Adrenal gland (tissue), 12 donors: Measurements from ENCODE around the gene ARHGAP23. TPM values are rescaled to one million over a fixed set of nuclear protein-coding genes. Genes with fewer than 3 reads are reported as not detected.

ENCODE experiments used
- DNase-seq, 7 donors: peaks; one replicate each; pipeline ENCODE4 v3.0.0-alpha.2; 2019 to 2020
- H3K27ac ChIP-seq, 5 donors: fragments of 200-600 bp; sonication (generic) in 4 of 5; 1 replicate in 3 of 5; 2 replicates in 2 of 5; pipeline versions ENCODE4 v1.5.1 to v1.8.0; 2016 to 2020; ENCODE audit warnings: mild to moderate bottlenecking in 1 of 5
- H3K27me3 ChIP-seq: fragments of 200-600 bp; 2 replicates; pipeline ENCODE4 v1.8.0; 2021
- H3K36me3 ChIP-seq, 2 donors: fragments of 200-600 bp; replicated peaks in 1 of 2; 1 replicate in 1 of 2; 2 replicates in 1 of 2; pipeline versions ENCODE4 v1.5.1 to v1.8.0; 2018 to 2022
- H3K4me1 ChIP-seq, 2 donors: fragments of 200-600 bp; replicated peaks in 1 of 2; 1 replicate in 1 of 2; 2 replicates in 1 of 2; pipeline versions ENCODE4 v1.5.1 to v1.8.0; 2018 to 2021
- H3K4me3 ChIP-seq, 4 donors: fragments of 200-600 bp; sonication (generic) in 3 of 4; one replicate each; pipeline ENCODE4 v1.5.1; 2016 to 2018
- H3K9me3 ChIP-seq, 3 donors: fragments of 200-600 bp; sonication (generic) in 1 of 3; replicated peaks in 1 of 3; 1 replicate in 2 of 3; 2 replicates in 1 of 3; pipeline versions ENCODE4 v1.5.1 to v1.8.0; 2016 to 2021
- CTCF ChIP-seq, 6 experiments: fragments of 450-650 bp in 4 of 6; fragments of 200-600 bp in 2 of 6; sonication (generic) in 1 of 6; IDR thresholded peaks; 1 replicate in 5 of 6; 2 replicates in 1 of 6; pipeline versions ENCODE4 v1.5.1 to v1.8.0; 2016 to 2021; ENCODE audit warnings: antibody characterized with exemption in 6 of 6, mild to moderate bottlenecking in 2 of 6, moderate library complexity in 1 of 6
- POLR2A ChIP-seq, 2 donors: fragments of 450-650 bp; IDR thresholded peaks; one replicate each; pipeline ENCODE4 v1.6.1; 2017; ENCODE audit warnings: antibody characterized with exemption in 2 of 2, mild to moderate bottlenecking in 2 of 2, moderate library complexity in 1 of 2
- WGBS, 4 donors: extraction: QIAGEN DNeasy Blood & Tissue Kit in 2 of 4; methylation state at CpG; one replicate each; pipeline versions ENCODE4 v1.1.5 to v1.1.7; 2013 to 2017; 5-methylcytosine and 5-hydroxymethylcytosine counted together
- intact Hi-C, 2 donors: fragments of 100-400 bp; cut with DNase I; formaldehyde crosslinking; loops; one replicate each; pipeline versions ENCODE4 v1.14.1 to v1.15.0; 2022 to 2023
- polyA plus RNA-seq, 3 donors: library from polyadenylated mRNA; stranded (reverse); fragments of 200-250 nt in 2 of 3; fragments of 350-450 nt in 1 of 3; fragmentation: Illumina TruSeq in 1 of 3; extraction: RNeasy Lipid Tissue Mini Kit (QIAGEN cat#74804) in 1 of 3; gene quantifications; one replicate each; pipeline ENCODE4 v1.2.3, GENCODE V29; 2013 to 2014
- total RNA-seq, 9 donors: library from RNA; depleted of rRNA in 4 of 9; stranded (reverse); fragments of >200 nt in 4 of 9; fragments of 120-200 nt in 1 of 9; fragmentation: NEBNext Ultra II Directional in 1 of 9; extraction: Animal tissue kit (Norgen Biotek cat#: 25700) in 1 of 9; gene quantifications; one replicate each; pipeline versions ENCODE4 v1.1.0 to v1.2.4, GENCODE V29; 2013 to 2023
- donor health status: healthy with polysubstance abuse.
- donor health status: Bipolar disorder and iron deficiency.
- donor health status: DM: yes; HTN: yes; CAD: no.
- donor health status: DM: no; HTN: no; CAD: no.
- donor health status: DM: no; HTN: no; CAD: no.
- donor health status: DM: yes; HTN: yes; CAD: no.

ARHGAP23 gene
- total and polyA plus RNA-seq, 12 donors: 4.4 to 71.9 (median 26.4) TPM

- no peak overlapping the region for H3K27ac ChIP-seq
- peaks cover 12 to 20% of the 10 kb centered on the region in 2 donors for H3K4me1 ChIP-seq
- no peaks in the 10 kb centered on the region for H3K36me3 ChIP-seq
- intact Hi-C loops: loop anchor here in 1 of 2 donors (5.0 kb wide), 1 partner anchor 46 kb away; no protein-coding TSS in a partner anchor
- 62 to 73% (median 68%) methylated on average over 9 of the region's 9 CpGs for WGBS, 4 donors
- TF ChIP-seq CTCF (IDR thresholded peaks at IDR 0.05) (no peak), POLR2A (IDR thresholded peaks at IDR 0.05) (no peak)
- no peaks in the 10 kb centered on the region for H3K9me3 ChIP-seq
- H3K27me3 ChIP-seq: no peaks in the 10 kb centered on the region
- H3K4me3 ChIP-seq: no peak overlapping the region
- no peak for DNase-seq
These were observed 13.3 kb downstream of the ARHGAP23 start for GRCh38 chr17:38441429-38442061.

GRCh38 chr17:38442548-38442947 lies 14.3 kb downstream of the ARHGAP23 start:
- Histone ChIP-seq H3K4me3 (no peak overlapping the region), H3K27ac (no peak overlapping the region), H3K9me3 (no peaks in the 10 kb centered on the region), H3K27me3 (no peaks in the 10 kb centered on the region), H3K36me3 (no peaks in the 10 kb centered on the region), H3K4me1 (peaks cover 12 to 21% of the 10 kb centered on the region in 2 donors)
- 41 to 53% (median 52%) methylated on average over 4 of the region's 4 CpGs for WGBS, 4 donors
- intact Hi-C loops: loop anchor here in 1 of 2 donors (5.0 kb wide), 1 partner anchor 45 kb away; no protein-coding TSS in a partner anchor
- no peak for TF ChIP-seq POLR2A (IDR thresholded peaks at IDR 0.05)
- DNase-seq: no peak

DNA sequence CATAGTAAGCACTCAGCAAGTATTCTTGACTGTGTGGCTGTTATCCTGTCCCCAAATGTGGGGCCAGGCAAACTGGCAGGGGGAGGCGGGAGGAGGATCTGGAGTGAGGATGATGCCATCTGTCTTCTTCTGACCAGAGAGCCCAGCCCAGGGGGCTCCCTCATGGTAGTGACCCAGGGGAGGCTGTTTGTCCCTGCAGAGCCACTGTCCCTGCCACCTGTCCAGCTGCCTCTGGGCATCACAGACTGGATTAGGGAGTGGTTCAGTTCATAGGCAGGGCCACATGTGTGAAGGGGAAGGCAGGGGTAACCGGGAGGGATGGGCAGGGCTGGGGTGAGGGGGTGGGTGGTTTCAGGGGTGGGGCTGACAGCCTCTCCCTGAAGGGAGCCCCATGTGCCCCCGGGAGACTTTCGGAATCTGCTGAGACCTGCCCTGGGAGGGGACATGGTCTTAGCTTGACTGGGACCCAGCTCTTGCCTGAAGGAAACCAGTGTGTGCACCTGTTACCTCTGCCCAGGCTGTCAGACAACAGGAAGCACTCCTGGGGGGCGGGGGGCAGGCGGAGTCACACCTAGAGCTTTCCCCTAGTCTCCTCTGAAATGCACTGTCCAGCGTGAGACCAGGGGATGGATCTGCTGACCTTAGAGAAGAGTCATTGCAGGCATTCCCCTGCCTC lies 15.2 kb downstream of the ARHGAP23 start:
- 69 to 76% (median 72%) methylated on average over 2 to 7 of the region's 7 CpGs for WGBS, 4 donors

GRCh38 chr17:38444151-38444550 lies 15.9 kb downstream of the ARHGAP23 start:
- Histone ChIP-seq H3K27me3 (no peaks in the 10 kb centered on the region), H3K9me3 (no peaks in the 10 kb centered on the region), H3K4me3 (no peak overlapping the region), H3K4me1 (peaks cover 12 to 33% of the 10 kb centered on the region in 2 donors), H3K27ac (no peak overlapping the region), H3K36me3 (no peaks in the 10 kb centered on the region)
- WGBS, 4 donors: 6 to 15% (median 8%) methylated on average over 3 to 14 of the region's 14 CpGs
- TF ChIP-seq POLR2A (IDR thresholded peaks at IDR 0.05) (no peak), CTCF (IDR thresholded peaks at IDR 0.05) (peak; percentile 69 to 95 (median 92))
- intact Hi-C loops: loop anchor here in 1 of 2 donors (5.0 kb wide), 1 partner anchor 43 kb away; no protein-coding TSS in a partner anchor
- DNase-seq: peak; percentile 63 to 90 (median 81)

More for the DNA sequence above, 15.2 kb downstream of the ARHGAP23 start:
- no peak overlapping the region for H3K27ac ChIP-seq
- H3K4me1 ChIP-seq: peaks cover 12 to 31% of the 10 kb centered on the region in 2 donors
- no peak for DNase-seq
- no peak overlapping the region for H3K4me3 ChIP-seq
- H3K36me3 ChIP-seq: no peaks in the 10 kb centered on the region
- no peaks in the 10 kb centered on the region for H3K27me3 ChIP-seq
- no peaks in the 10 kb centered on the region for H3K9me3 ChIP-seq
- intact Hi-C loops: loop anchor here in 1 of 2 donors (5.0 kb wide), 1 partner anchor 44 kb away; no protein-coding TSS in a partner anchor
- TF ChIP-seq CTCF (IDR thresholded peaks at IDR 0.05) (no peak), POLR2A (IDR thresholded peaks at IDR 0.05) (no peak)
